Activated T-cell treated with anti-CD3 and anti-CD28 coated beads, Interleukin-2, amount 50 U/mL, for 72 hours (primary cell): ENCODE results near the gene FMNL3. TPM values are rescaled to one million over a fixed set of nuclear protein-coding genes. Genes with fewer than 3 reads are reported as not detected.

Experiments used
- ATAC-seq, 2 donors: fragments of 150-1000 bp; cut with Tn5 transposase; replicated peaks in 1 of 2; 2 replicates each; pipeline ENCODE4 v1.10.0; 2021; ENCODE audit warnings: moderate library complexity in 2 of 2, mild to moderate bottlenecking in 1 of 2
- DNase-seq, 2 donors: peaks; one replicate each; pipeline ENCODE4 v3.0.0; 2021 to 2022; ENCODE audit warnings: mixed read lengths in 1 of 2
- H3K27ac Mint-ChIP-seq: one replicate; pipeline ENCODE4 v1.8.0; 2022; ENCODE audit warnings: mild to moderate bottlenecking, moderate library complexity, mixed read lengths
- H3K27me3 Mint-ChIP-seq: one replicate; pipeline ENCODE4 v1.8.0; 2022; ENCODE audit warnings: low read depth, mixed read lengths
- H3K36me3 Mint-ChIP-seq, 2 donors: one replicate each; pipeline ENCODE4 v1.8.0; 2022; ENCODE audit warnings: mixed read lengths in 2 of 2, mild to moderate bottlenecking in 1 of 2; ENCODE audit not compliant: insufficient read depth in 2 of 2
- H3K4me1 Mint-ChIP-seq: one replicate; pipeline ENCODE4 v1.8.0; 2022; ENCODE audit warnings: low read depth, mixed read lengths
- H3K4me3 Mint-ChIP-seq, 2 donors: one replicate each; pipeline ENCODE4 v1.8.0; 2022; ENCODE audit warnings: mild to moderate bottlenecking in 2 of 2, mixed read lengths in 2 of 2, moderate library complexity in 2 of 2
- H3K9me3 Mint-ChIP-seq, 2 donors: one replicate each; pipeline ENCODE4 v1.8.0; 2022; ENCODE audit warnings: mixed read lengths in 2 of 2
- total RNA-seq, 2 donors: library from RNA; stranded (reverse); gene quantifications; one replicate each; pipeline ENCODE4 v1.2.3, GENCODE V29; 2022

FMNL3 gene
- total RNA-seq, 2 donors from 2014 or later, result 40.6 to 42.0 TPM

DNA sequence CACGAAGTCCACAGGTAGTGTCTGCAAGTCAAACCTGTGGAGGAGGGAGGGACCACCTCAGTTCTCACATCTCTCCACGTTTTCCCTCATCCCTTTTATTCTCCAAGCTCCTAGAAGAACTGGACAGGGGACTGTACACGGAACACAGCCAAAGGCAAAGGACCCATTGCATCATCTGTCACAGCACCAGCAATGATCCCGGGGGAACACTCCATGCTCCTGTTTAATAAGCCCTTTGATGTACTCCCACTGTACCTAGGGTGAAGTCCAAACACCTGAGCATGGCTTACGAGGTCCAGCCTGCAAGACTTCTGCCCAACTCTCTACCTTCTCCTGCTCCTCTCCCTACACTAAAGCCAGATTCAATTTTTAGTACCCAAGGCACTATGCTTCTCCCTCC, 57.3 kb downstream of the FMNL3 start:
- no peak for ATAC-seq
- Mint-ChIP-seq H3K27ac (peak overlapping the region; percentile 8), H3K4me3 (no peak overlapping the region), H3K36me3 (peaks cover 0 to 10% of the 10 kb centered on the region in 2 donors), H3K4me1 (peaks cover 20% of the 10 kb centered on the region), H3K9me3 (no peaks in the 10 kb centered on the region), H3K27me3 (no peaks in the 10 kb centered on the region)
- no peak for DNase-seq

GRCh38 chr12:49649445-49649844, 57.8 kb downstream of the FMNL3 start:
- Mint-ChIP-seq H3K27ac (no peak overlapping the region), H3K4me3 (no peak overlapping the region), H3K36me3 (peaks cover 0 to 15% of the 10 kb centered on the region in 2 donors), H3K9me3 (no peaks in the 10 kb centered on the region), H3K4me1 (peaks cover 25% of the 10 kb centered on the region), H3K27me3 (no peaks in the 10 kb centered on the region)
- ATAC-seq (no peak), DNase-seq (no peak)

GRCh38 chr12:49648712-49649003, 58.5 kb downstream of the FMNL3 start:
- peaks cover 0 to 15% of the 10 kb centered on the region in 2 donors for H3K36me3 Mint-ChIP-seq

DNA sequence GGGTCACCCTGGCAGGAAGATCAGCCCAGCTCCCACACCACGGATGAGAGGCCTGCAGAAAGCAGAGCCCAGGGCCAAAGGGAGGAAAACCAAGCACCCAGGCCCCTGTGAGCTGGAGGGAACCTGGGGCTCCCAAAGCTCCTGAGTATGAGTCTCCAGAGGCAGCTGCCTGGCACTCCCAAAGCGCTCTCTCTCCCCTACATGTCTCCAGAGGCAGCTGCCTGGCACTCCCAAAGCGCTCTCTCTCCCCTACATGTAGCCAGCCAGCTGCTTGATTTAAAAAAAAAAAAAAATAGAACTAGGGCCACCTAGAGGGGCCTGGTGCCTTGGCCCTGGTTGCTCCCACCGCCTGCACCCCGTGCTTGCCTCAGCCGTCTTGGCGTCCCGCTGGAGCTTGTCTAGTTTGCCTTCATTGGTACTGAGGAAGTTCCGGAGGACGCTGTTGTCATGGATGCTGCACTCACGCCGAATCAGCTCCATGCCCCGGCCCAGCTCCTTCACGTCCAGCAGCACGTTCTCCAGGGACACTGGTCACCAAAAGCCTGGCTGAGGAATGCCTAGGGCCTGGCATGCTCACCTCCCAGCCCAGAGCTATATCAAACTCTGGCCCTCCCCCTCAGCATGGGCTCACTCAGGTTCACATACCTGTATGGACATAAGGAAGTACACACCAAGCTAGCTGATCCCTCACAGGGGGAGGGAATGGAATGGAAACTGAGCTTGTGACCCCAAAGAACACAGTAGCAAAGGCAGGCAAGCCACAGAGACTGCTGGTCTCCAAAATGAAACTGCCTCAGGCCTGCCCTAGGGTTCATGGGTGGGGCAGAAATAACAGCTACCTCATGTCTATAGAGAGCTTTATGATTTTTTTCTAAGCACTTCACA, 59.1 kb downstream of the FMNL3 start:
- ATAC-seq, result no peak
- no peak overlapping the region for H3K4me3 Mint-ChIP-seq
- no peaks in the 10 kb centered on the region for H3K9me3 Mint-ChIP-seq
- H3K27ac Mint-ChIP-seq, result no peak overlapping the region
- H3K27me3 Mint-ChIP-seq, result no peaks in the 10 kb centered on the region
- H3K36me3 Mint-ChIP-seq, result peaks cover 0 to 15% of the 10 kb centered on the region in 2 donors
- no peak for DNase-seq
- H3K4me1 Mint-ChIP-seq, result peaks cover 27% of the 10 kb centered on the region

More at GRCh38 chr12:49648712-49649003, 58.5 kb downstream of the FMNL3 start:
- no peak for DNase-seq
- Mint-ChIP-seq H3K4me1 (peaks cover 27% of the 10 kb centered on the region), H3K9me3 (no peaks in the 10 kb centered on the region), H3K4me3 (no peak overlapping the region), H3K27ac (no peak overlapping the region), H3K27me3 (no peaks in the 10 kb centered on the region)
- ATAC-seq, result no peak

DNA sequence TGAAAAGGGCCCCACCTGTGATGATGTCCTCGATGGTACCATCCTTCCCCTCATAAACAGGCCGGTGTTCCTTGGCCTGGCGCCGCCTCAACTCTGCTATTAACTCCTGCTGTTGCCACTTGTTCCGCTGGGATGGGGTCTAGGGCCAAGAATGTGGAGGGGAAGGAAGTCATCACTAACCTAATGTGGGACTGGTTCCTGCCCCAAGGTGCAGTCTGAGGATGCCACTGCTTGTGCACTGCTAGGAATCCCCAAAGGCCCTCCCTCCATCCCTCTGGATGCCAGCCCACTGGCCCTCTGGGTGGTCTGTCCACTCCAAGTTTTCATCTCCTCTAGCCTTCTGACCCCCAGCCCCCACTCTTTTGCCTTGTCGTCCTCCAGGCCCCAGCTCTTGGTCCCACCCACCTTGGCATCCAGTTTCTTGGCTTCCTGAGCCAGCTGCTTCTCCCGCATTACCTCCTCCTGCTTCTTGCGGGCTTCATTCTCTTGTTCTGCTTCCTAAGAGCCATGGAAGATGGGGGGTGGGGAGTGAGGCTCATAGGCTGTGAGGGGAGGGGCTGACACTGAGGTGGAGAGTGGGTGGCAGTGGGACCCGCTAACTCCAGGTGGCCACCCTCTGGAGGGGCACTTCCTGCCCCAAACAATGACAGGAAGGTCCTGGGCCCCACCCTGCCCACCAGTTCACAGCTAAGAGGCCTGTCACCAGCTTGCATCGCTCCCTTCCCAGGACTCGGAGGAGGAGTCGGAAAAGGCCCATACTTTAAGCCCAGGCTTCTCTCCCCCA, 60.1 kb downstream of the FMNL3 start:
- Mint-ChIP-seq H3K27me3 (no peaks in the 10 kb centered on the region), H3K4me1 (peaks cover 27% of the 10 kb centered on the region), H3K27ac (no peak overlapping the region), H3K36me3 (peaks cover 0 to 15% of the 10 kb centered on the region in 2 donors), H3K9me3 (no peaks in the 10 kb centered on the region), H3K4me3 (no peak overlapping the region)
- ATAC-seq (no peak), DNase-seq (no peak)

- Mint-ChIP-seq H3K9me3 (no peaks in the 10 kb centered on the region), H3K27me3 (no peaks in the 10 kb centered on the region), H3K27ac (no peak overlapping the region), H3K4me1 (peaks cover 27% of the 10 kb centered on the region), H3K36me3 (peaks cover 0 to 14% of the 10 kb centered on the region in 2 donors), H3K4me3 (no peak overlapping the region)
- ATAC-seq (no peak), DNase-seq (no peak)
Measured at GRCh38 chr12:49646331-49646830, 60.8 kb downstream of the FMNL3 start.

- peak overlapping the region; percentile 48 for H3K27ac Mint-ChIP-seq
- no peak overlapping the region for H3K4me3 Mint-ChIP-seq
- ATAC-seq (no peak), DNase-seq (no peak)
- peaks cover 0 to 14% of the 10 kb centered on the region in 2 donors for H3K36me3 Mint-ChIP-seq
- H3K4me1 Mint-ChIP-seq, result peaks cover 27% of the 10 kb centered on the region
- no peaks in the 10 kb centered on the region for H3K9me3 Mint-ChIP-seq
- H3K27me3 Mint-ChIP-seq, result no peaks in the 10 kb centered on the region
Measured at GRCh38 chr12:49645146-49646039, 61.8 kb downstream of the FMNL3 start.

- peak; percentile 94 for ATAC-seq
- no peak overlapping the region for H3K4me3 Mint-ChIP-seq
- DNase-seq, result peak; percentile 81 to 84
- H3K9me3 Mint-ChIP-seq, result no peaks in the 10 kb centered on the region
- no peaks in the 10 kb centered on the region for H3K27me3 Mint-ChIP-seq
- peaks cover 0 to 11% of the 10 kb centered on the region in 2 donors for H3K36me3 Mint-ChIP-seq
- peak overlapping the region; percentile 48 for H3K27ac Mint-ChIP-seq
- H3K4me1 Mint-ChIP-seq, result peaks cover 27% of the 10 kb centered on the region
Measured at GRCh38 chr12:49644620-49644994, 62.6 kb downstream of the FMNL3 start.

DNA sequence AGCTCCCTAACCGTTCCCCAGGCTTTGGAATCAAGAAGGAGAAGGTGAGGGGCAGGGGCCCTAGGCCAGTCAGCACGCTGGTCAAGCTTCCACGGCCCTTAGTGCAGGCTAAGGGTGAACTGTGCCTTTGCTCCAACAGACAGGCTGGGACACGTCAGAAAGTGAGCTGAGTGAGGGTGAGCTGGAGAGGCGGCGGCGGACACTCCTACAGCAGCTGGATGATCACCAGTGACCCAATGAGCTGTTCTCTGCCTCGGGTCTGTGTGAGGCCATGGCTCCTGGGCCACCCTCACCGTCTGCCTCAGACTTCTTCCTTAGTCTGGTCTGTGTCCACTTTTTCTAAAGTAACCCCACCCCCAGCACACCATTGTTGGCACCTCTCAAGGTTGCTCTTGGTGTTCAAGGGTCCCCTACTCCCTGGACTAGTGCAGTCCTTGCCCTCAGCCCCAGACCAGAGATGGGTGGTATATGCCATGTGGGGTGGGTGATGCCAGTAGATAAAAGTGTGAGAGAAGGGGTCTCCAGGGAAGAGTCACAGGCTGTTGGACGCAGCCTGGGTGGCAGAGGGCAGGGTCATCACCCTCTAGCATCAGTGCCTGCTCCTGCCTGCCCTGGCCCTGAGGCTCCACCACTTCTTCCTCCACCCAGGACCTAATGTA, 63.1 kb downstream of the FMNL3 start:
- no peak for DNase-seq
- Mint-ChIP-seq H3K27me3 (no peaks in the 10 kb centered on the region), H3K36me3 (peaks cover 0 to 11% of the 10 kb centered on the region in 2 donors), H3K4me1 (peaks cover 30% of the 10 kb centered on the region), H3K4me3 (no peak overlapping the region), H3K9me3 (no peaks in the 10 kb centered on the region), H3K27ac (peak overlapping the region; percentile 48)
- ATAC-seq, result peak; percentile 23 to 33

GRCh38 chr12:49643135-49643534, 64.1 kb downstream of the FMNL3 start:
- ATAC-seq (no peak), DNase-seq (no peak)
- Mint-ChIP-seq H3K27me3 (no peaks in the 10 kb centered on the region), H3K27ac (no peak overlapping the region), H3K4me3 (no peak overlapping the region), H3K9me3 (no peaks in the 10 kb centered on the region), H3K36me3 (peaks cover 0 to 11% of the 10 kb centered on the region in 2 donors), H3K4me1 (peaks cover 28% of the 10 kb centered on the region)

DNA sequence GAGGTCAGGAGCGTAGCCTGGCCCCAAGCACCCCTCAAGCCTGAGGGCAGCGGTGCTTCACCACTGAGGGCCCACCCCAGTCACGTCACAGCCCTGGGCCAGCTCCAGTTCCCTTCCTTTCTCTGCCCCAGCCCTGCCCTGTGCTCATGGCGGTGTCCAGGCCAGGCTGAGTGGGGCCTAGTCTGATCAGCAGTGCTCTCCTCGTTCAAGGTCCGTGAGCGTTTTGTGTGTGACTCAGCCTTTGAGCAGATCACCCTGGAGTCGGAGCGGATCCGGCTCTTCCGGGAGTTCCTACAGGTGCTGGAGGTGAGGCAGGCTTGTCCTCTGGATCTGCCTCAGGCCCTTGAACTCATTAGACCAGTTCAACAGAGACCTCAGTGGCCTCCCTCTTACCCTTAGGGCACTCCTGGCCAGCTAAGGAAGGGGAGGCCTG, 64.8 kb downstream of the FMNL3 start:
- Mint-ChIP-seq H3K9me3 (no peaks in the 10 kb centered on the region), H3K4me3 (no peak overlapping the region), H3K27me3 (no peaks in the 10 kb centered on the region), H3K27ac (peak overlapping the region; percentile 26), H3K4me1 (peaks cover 25% of the 10 kb centered on the region), H3K36me3 (peaks cover 0 to 12% of the 10 kb centered on the region in 2 donors)
- no peak for ATAC-seq
- no peak for DNase-seq

GRCh38 chr12:49641748-49642369, 65.3 kb downstream of the FMNL3 start:
- Mint-ChIP-seq H3K4me1 (peaks cover 30% of the 10 kb centered on the region), H3K9me3 (no peaks in the 10 kb centered on the region), H3K27me3 (no peaks in the 10 kb centered on the region), H3K36me3 (peaks cover 0 to 12% of the 10 kb centered on the region in 2 donors), H3K27ac (no peak overlapping the region), H3K4me3 (no peak overlapping the region)
- ATAC-seq (no peak), DNase-seq (no peak)
